HepG2 (cell line): Measurements from ENCODE around the gene ZBED6. TPM values are rescaled to one million over a fixed set of nuclear protein-coding genes. Genes with fewer than 3 reads are reported as not detected.
A peak's percentile ranks its signal among the peaks of the same experiment; 100 is the strongest.

Experiments used
- CAMTA2 ChIP-seq: sonication (generic); formaldehyde crosslinking; IDR thresholded peaks from 2 replicates; pipeline ENCODE4 v1.4.0; 2020; ENCODE audit warnings: mild to moderate bottlenecking, missing genetic modification reagents, borderline replicate concordance
- DPF2 ChIP-seq: sonication (generic); formaldehyde crosslinking; IDR thresholded peaks from 2 replicates; pipeline ENCODE4 v1.4.0; 2020; ENCODE audit warnings: mild to moderate bottlenecking, low read depth, missing genetic modification reagents, borderline replicate concordance
- FOXC1 ChIP-seq: sonication (generic); formaldehyde crosslinking; IDR thresholded peaks from 2 replicates; pipeline ENCODE4 v1.8.0; 2022; ENCODE audit warnings: mild to moderate bottlenecking, missing genetic modification reagents, borderline replicate concordance
- GTF3A ChIP-seq: sonication (generic); formaldehyde crosslinking; conservative IDR thresholded peaks from 2 replicates; pipeline ENCODE4 v1.4.0; 2020; ENCODE audit warnings: mild to moderate bottlenecking, missing genetic modification reagents
- IKZF4 ChIP-seq: sonication (generic); formaldehyde crosslinking; IDR thresholded peaks from 2 replicates; pipeline ENCODE4 v1.5.1; 2020; ENCODE audit warnings: borderline replicate concordance, mild to moderate bottlenecking, low read depth, missing genetic modification reagents; ENCODE audit errors: not compliant biosample characterization
- MAF1 ChIP-seq: sonication (generic); formaldehyde crosslinking; IDR thresholded peaks from 2 replicates; pipeline ENCODE4 v1.5.0; 2020; ENCODE audit warnings: missing genetic modification reagents, borderline replicate concordance
- MEIS2 ChIP-seq: sonication (generic); formaldehyde crosslinking; IDR thresholded peaks from 2 replicates; pipeline ENCODE4 v1.9.0; 2021; ENCODE audit warnings: mild to moderate bottlenecking, missing genetic modification reagents
- NFE2L1 ChIP-seq: sonication (generic); formaldehyde crosslinking; IDR thresholded peaks from 2 replicates; pipeline ENCODE4 v1.4.0; 2020; ENCODE audit warnings: missing genetic modification reagents, mild to moderate bottlenecking, borderline replicate concordance
- NFYB ChIP-seq: sonication (generic); formaldehyde crosslinking; IDR thresholded peaks from 2 replicates; pipeline ENCODE4 v1.4.0; 2020; ENCODE audit warnings: missing genetic modification reagents
- RBFOX2 ChIP-seq: fragments of 200-400 bp; formaldehyde crosslinking; IDR thresholded peaks from 2 replicates; pipeline ENCODE4 v1.6.1; 2017; ENCODE audit warnings: low read depth, mild to moderate bottlenecking, low read length
- TEF ChIP-seq: sonication (generic); formaldehyde crosslinking; IDR thresholded peaks from 2 replicates; pipeline ENCODE4 v1.5.0; 2020; ENCODE audit warnings: missing genetic modification reagents
- TFAP4 ChIP-seq: sonication (generic); IDR thresholded peaks from 2 replicates; pipeline ENCODE4 v1.6.1; 2016; ENCODE audit warnings: low read depth, borderline replicate concordance
- TMF1 ChIP-seq: sonication (generic); formaldehyde crosslinking; IDR thresholded peaks from 2 replicates; pipeline ENCODE4 v1.8.1; 2022; ENCODE audit warnings: low read depth, missing genetic modification reagents
- TSC22D2 ChIP-seq: sonication (generic); formaldehyde crosslinking; IDR thresholded peaks from 2 replicates; pipeline ENCODE4 v1.5.1; 2020; ENCODE audit warnings: missing genetic modification reagents, mild to moderate bottlenecking, borderline replicate concordance
- ZBTB4 ChIP-seq: sonication (generic); formaldehyde crosslinking; IDR thresholded peaks from 2 replicates; pipeline ENCODE4 v1.4.0; 2020; ENCODE audit warnings: missing genetic modification reagents, mild to moderate bottlenecking, borderline replicate concordance
- ZNF101 ChIP-seq: sonication (generic); formaldehyde crosslinking; IDR thresholded peaks from 2 replicates; pipeline ENCODE4 v1.4.0; 2020; ENCODE audit warnings: mild to moderate bottlenecking, low read depth, missing genetic modification reagents, borderline replicate concordance
- ZNF20 ChIP-seq: sonication (generic); formaldehyde crosslinking; IDR thresholded peaks from 2 replicates; pipeline ENCODE4 v1.4.0; 2020; ENCODE audit warnings: mild to moderate bottlenecking, moderate library complexity, missing genetic modification reagents
- ZNF3 ChIP-seq: IDR thresholded peaks from 2 replicates; pipeline ENCODE4 v1.7.0; 2017; ENCODE audit warnings: inconsistent platforms
- ZNF331 ChIP-seq: sonication (generic); formaldehyde crosslinking; IDR thresholded peaks from 2 replicates; pipeline ENCODE4 v1.4.0; 2020; ENCODE audit warnings: missing genetic modification reagents
- ZNF549 ChIP-seq: sonication (generic); formaldehyde crosslinking; IDR thresholded peaks from 2 replicates; pipeline ENCODE4 v1.5.0; 2020; ENCODE audit warnings: missing genetic modification reagents
- ZNF563 ChIP-seq: sonication (generic); formaldehyde crosslinking; IDR thresholded peaks from 2 replicates; pipeline ENCODE4 v1.8.0; 2022; ENCODE audit warnings: mild to moderate bottlenecking, moderate library complexity, missing genetic modification reagents
- ZNF589 ChIP-seq: sonication (generic); formaldehyde crosslinking; conservative IDR thresholded peaks from 2 replicates; pipeline ENCODE4 v1.8.0; 2022; ENCODE audit warnings: mild to moderate bottlenecking, moderate library complexity, missing genetic modification reagents
- ZNF670 ChIP-seq: sonication (generic); formaldehyde crosslinking; IDR thresholded peaks from 2 replicates; pipeline ENCODE4 v1.8.0; 2022; ENCODE audit warnings: mild to moderate bottlenecking, missing genetic modification reagents, borderline replicate concordance
- ZNF737 ChIP-seq: sonication (generic); formaldehyde crosslinking; IDR thresholded peaks from 2 replicates; pipeline ENCODE4 v1.5.0; 2020; ENCODE audit warnings: missing genetic modification reagents, mild to moderate bottlenecking, borderline replicate concordance
- ZNF782 ChIP-seq: sonication (generic); formaldehyde crosslinking; IDR thresholded peaks from 2 replicates; pipeline ENCODE4 v1.4.0; 2020; ENCODE audit warnings: missing genetic modification reagents, mild to moderate bottlenecking, borderline replicate concordance
- ZNF839 ChIP-seq: sonication (generic); formaldehyde crosslinking; IDR thresholded peaks from 2 replicates; pipeline ENCODE4 v1.4.0; 2020; ENCODE audit warnings: missing genetic modification reagents, mild to moderate bottlenecking, borderline replicate concordance
- polyA plus RNA-seq, 8 experiments: library from polyadenylated mRNA; depleted of rRNA in 3 of 8; stranded (reverse) in 7 of 8; unstranded in 1 of 8; fragments of >200 nt; fragmentation: Illumina TruSeq in 4 of 8; extraction: Trizol in 4 of 8; gene quantifications; 2 replicates each; pipeline versions ENCODE4 v1.2.1 to v1.2.3, GENCODE V29; 2011 to 2016; ENCODE audit warnings: low read depth in 4 of 8, missing spikeins in 1 of 8, mixed read lengths in 1 of 8; ENCODE audit not compliant: insufficient read depth in 1 of 8
- total RNA-seq, 5 experiments: library from RNA; depleted of rRNA; stranded (reverse); fragments of >200 nt; fragmentation: Illumina TruSeq; extraction: Trizol; gene quantifications; 2 replicates each; pipeline ENCODE4 v1.2.3, GENCODE V29; 2016; ENCODE audit warnings: low read depth in 1 of 5

ZBED6 gene
- total and polyA plus RNA-seq, 2 of the 13 experiments (the other 11 are each of a cell fraction or from before 2014, with no cell fraction given): 9.3 to 12.5 TPM

GRCh38 chr1:203795441-203796235, at the start of gene ZBED6, which contains the start of gene ZC3H11A (continued):
- TF ChIP-seq CAMTA2 (CRISPR knock-in tag) (no peak), MAF1 (CRISPR knock-in tag) (no peak), NFE2L1 (no peak), ZNF670 (CRISPR knock-in tag) (no peak), TSC22D2 (CRISPR knock-in tag) (0 out of 2 replicates have a peak, but pooled peaks have one; percentile 60), MEIS2 (peak; percentile 75; the same call in 1 of the 2 replicates), TMF1 (CRISPR knock-in tag) (no peak), ZNF549 (no peak), ZNF331 (peak; percentile 77; the same call in 1 of the 2 replicates), TFAP4 (peak; percentile 26; the same call in 1 of the 2 replicates), ZNF563 (CRISPR knock-in tag) (no peak), ZNF101 (CRISPR knock-in tag) (no peak), IKZF4 (CRISPR knock-in tag) (no peak), ZNF3 (no peak), GTF3A (no peak), ZNF20 (CRISPR knock-in tag) (no peak), ZNF589 (CRISPR knock-in tag) (peak; percentile 13; the same call in 1 of the 2 replicates), NFYB (CRISPR knock-in tag) (no peak), ZBTB4 (no peak), ZNF737 (CRISPR knock-in tag) (no peak), TEF (CRISPR knock-in tag) (no peak), FOXC1 (no peak; the same call in 1 of the 2 replicates), RBFOX2 (peak; percentile 75), ZNF839 (CRISPR knock-in tag) (no peak), ZNF782 (CRISPR knock-in tag) (no peak), DPF2 (CRISPR knock-in tag) (no peak)
